Esophagus squamous epithelium (tissue), 5 donors: Measurements from ENCODE around the gene SLC35F2. TPM values are rescaled to one million over a fixed set of nuclear protein-coding genes. Genes with fewer than 3 reads are reported as not detected.

ENCODE experiments used
- DNase-seq: peaks from one replicate; lab custom pipeline; 2025; lab: John Stamatoyannopoulos, UW
- H3K27ac ChIP-seq, 4 donors: fragments of 200-600 bp; sonication (generic); one replicate each; pipeline ENCODE4 v1.5.1; 2016 to 2019; ENCODE audit warnings: mild to moderate bottlenecking in 1 of 4
- H3K27me3 ChIP-seq, 4 donors: fragments of 200-600 bp; sonication (generic); 1 replicate in 3 of 4; 2 replicates in 1 of 4; pipeline versions ENCODE4 v1.5.1 to v1.6.0; 2017 to 2021; ENCODE audit warnings: antibody characterized with exemption in 1 of 4
- H3K36me3 ChIP-seq, 3 donors: fragments of 200-600 bp; sonication (generic); one replicate each; pipeline ENCODE4 v1.5.1; 2016 to 2019
- H3K4me1 ChIP-seq, 3 donors: fragments of 200-600 bp; sonication (generic); one replicate each; pipeline ENCODE4 v1.5.1; 2017 to 2019
- H3K4me3 ChIP-seq, 4 donors: fragments of 200-600 bp; sonication (generic); 1 replicate in 3 of 4; 2 replicates in 1 of 4; pipeline ENCODE4 v1.5.1; 2016 to 2019; ENCODE audit warnings: mild to moderate bottlenecking in 2 of 4, moderate library complexity in 1 of 4
- H3K9me3 ChIP-seq, 3 donors: fragments of 200-600 bp; sonication (generic); one replicate each; pipeline ENCODE4 v1.5.1; 2016 to 2019
- CTCF ChIP-seq, 6 experiments: fragments of 450-650 bp in 4 of 6; fragments of 200-600 bp in 2 of 6; sonication (generic) in 2 of 6; IDR thresholded peaks; one replicate each; pipeline ENCODE4 v1.5.1; 2016 to 2019; ENCODE audit warnings: antibody characterized with exemption in 6 of 6, mild to moderate bottlenecking in 4 of 6, moderate library complexity in 4 of 6
- POLR2A ChIP-seq, 4 donors: fragments of 450-650 bp; IDR thresholded peaks; one replicate each; pipeline ENCODE4 v1.6.1; 2017; ENCODE audit warnings: antibody characterized with exemption in 4 of 4, mild to moderate bottlenecking in 4 of 4, moderate library complexity in 3 of 4
- WGBS, 2 donors: methylation state at CpG; one replicate each; pipeline ENCODE4 v1.1.5; 2018; 5-methylcytosine and 5-hydroxymethylcytosine counted together
- intact Hi-C: fragments of 100-400 bp; cut with DNase I; formaldehyde crosslinking; loops from one replicate; pipeline ENCODE4 v1.15.0; 2022
- total RNA-seq, 4 donors: library from RNA; depleted of rRNA; stranded (reverse); fragments of >200 nt; gene quantifications; one replicate each; pipeline ENCODE4 v1.1.0, GENCODE V29; 2016
- donor health status: DM: yes; HTN: yes; CAD: no.

The SLC35F2 gene
- total RNA-seq, 4 donors from 2014 or later, result 12.6 to 24.0 (median 17.2) TPM

GRCh38 chr11:107783121-107783520 lies 75.5 kb downstream of the SLC35F2 start:
- no peaks in the 10 kb centered on the region for H3K27me3 ChIP-seq
- intact Hi-C loops, result no loop called here
- H3K4me1 ChIP-seq, result no peaks in the 10 kb centered on the region
- H3K27ac ChIP-seq, result no peak overlapping the region
- WGBS, 2 donors, result 92% methylated on average over 3 to 4 of the region's 4 CpGs
- no peaks in the 10 kb centered on the region for H3K9me3 ChIP-seq
- TF ChIP-seq POLR2A (IDR thresholded peaks at IDR 0.05), result no peak
- no peak for TF ChIP-seq CTCF (IDR thresholded peaks at IDR 0.05)
- no peaks in the 10 kb centered on the region for H3K36me3 ChIP-seq
- DNase-seq, result no peak
- no peak overlapping the region for H3K4me3 ChIP-seq

GRCh38 chr11:107780775-107781174 lies 77.8 kb downstream of the SLC35F2 start:
- TF ChIP-seq POLR2A (IDR thresholded peaks at IDR 0.05) (no peak), CTCF (IDR thresholded peaks at IDR 0.05) (no peak)
- no peak for DNase-seq
- WGBS, 2 donors, result 21 to 36% methylated on average over 3 of the region's 3 CpGs
- Histone ChIP-seq H3K27me3 (no peaks in the 10 kb centered on the region), H3K4me1 (no peaks in the 10 kb centered on the region), H3K4me3 (no peak overlapping the region), H3K27ac (no peak overlapping the region), H3K36me3 (no peaks in the 10 kb centered on the region), H3K9me3 (no peaks in the 10 kb centered on the region)
- intact Hi-C loops, result no loop called here

GRCh38 chr11:107780136-107780535 lies 78.5 kb downstream of the SLC35F2 start:
- WGBS, 2 donors, result 33 to 38% methylated on average over 3 of the region's 3 CpGs
- H3K36me3 ChIP-seq, result no peaks in the 10 kb centered on the region
- no peaks in the 10 kb centered on the region for H3K27me3 ChIP-seq
- H3K9me3 ChIP-seq, result no peaks in the 10 kb centered on the region
- intact Hi-C loops, result no loop called here
- H3K4me3 ChIP-seq, result no peak overlapping the region
- no peaks in the 10 kb centered on the region for H3K4me1 ChIP-seq
- no peak overlapping the region for H3K27ac ChIP-seq
- no peak for TF ChIP-seq POLR2A (IDR thresholded peaks at IDR 0.05)
- TF ChIP-seq CTCF (IDR thresholded peaks at IDR 0.05), result no peak
- DNase-seq, result no peak

- DNase-seq, result no peak
- Histone ChIP-seq H3K4me1 (no peaks in the 10 kb centered on the region), H3K4me3 (no peak overlapping the region), H3K9me3 (no peaks in the 10 kb centered on the region), H3K27ac (no peak overlapping the region), H3K36me3 (no peaks in the 10 kb centered on the region), H3K27me3 (no peaks in the 10 kb centered on the region)
- TF ChIP-seq CTCF (IDR thresholded peaks at IDR 0.05) (no peak), POLR2A (IDR thresholded peaks at IDR 0.05) (no peak)
- intact Hi-C loops, result no loop called here
- 78 to 84% methylated on average over 5 to 7 of the region's 7 CpGs for WGBS, 2 donors
These were observed 79.6 kb downstream of the SLC35F2 start for GRCh38 chr11:107778839-107779517.

- H3K4me3 ChIP-seq, result no peak overlapping the region
- no peaks in the 10 kb centered on the region for H3K4me1 ChIP-seq
- 37 to 38% methylated on average over 2 of the region's 2 CpGs for WGBS, 2 donors
- H3K27ac ChIP-seq, result no peak overlapping the region
- no peaks in the 10 kb centered on the region for H3K36me3 ChIP-seq
- TF ChIP-seq POLR2A (IDR thresholded peaks at IDR 0.05) (no peak), CTCF (IDR thresholded peaks at IDR 0.05) (no peak)
- intact Hi-C loops, result no loop called here
- DNase-seq, result no peak
- H3K27me3 ChIP-seq, result no peaks in the 10 kb centered on the region
- no peaks in the 10 kb centered on the region for H3K9me3 ChIP-seq
These were observed 81.5 kb downstream of the SLC35F2 start for GRCh38 chr11:107777110-107777509.
